SH-SY5Y (cell line): ENCODE data around the gene HOXB6.

Experiments used
- GATA2 ChIP-seq: IDR thresholded peaks from 2 replicates; pipeline ENCODE4 v1.6.1; 2011; ENCODE audit warnings: mild to moderate bottlenecking, low read depth, low read length
- GATA3 ChIP-seq: IDR thresholded peaks from 2 replicates; pipeline ENCODE4 v1.6.1; 2011; ENCODE audit warnings: low read depth, mild to moderate bottlenecking, low read length, moderate library complexity

- TF ChIP-seq GATA2 (no peak), GATA3 (no peak)
Measured at GRCh38 chr17:48627118-48627597, 22.4 kb upstream of the HOXB6 start.
